HG03439 (cell line): ENCODE measurements around the gene FNDC3B.
A peak's percentile ranks its signal among the peaks of the same experiment; 100 is the strongest.

Source experiments
- ATAC-seq: cut with Tn5 transposase; IDR thresholded peaks from one replicate; pipeline ENCODE4 v1.9.1; 2021; ENCODE audit warnings: mild to moderate bottlenecking, moderate library complexity; ENCODE audit not compliant: unreplicated experiment

Gene FNDC3B

GRCh38 chr3:172132159-172132586, 92.8 kb downstream of the FNDC3B start:
- ATAC-seq, result no peak

GRCh38 chr3:172132721-172133311, 93.4 kb downstream of the FNDC3B start:
- no peak for ATAC-seq

- no peak for ATAC-seq
Measured at GRCh38 chr3:172133838-172134237, 94.5 kb downstream of the FNDC3B start.

- ATAC-seq, result peak; percentile 50
Measured at GRCh38 chr3:172134352-172134751, 95.0 kb downstream of the FNDC3B start.

GRCh38 chr3:172135185-172135584, 95.8 kb downstream of the FNDC3B start:
- ATAC-seq, result no peak

- ATAC-seq, result no peak
Measured at GRCh38 chr3:172135820-172136219, 96.4 kb downstream of the FNDC3B start.

GRCh38 chr3:172136330-172136729, 97.0 kb downstream of the FNDC3B start:
- ATAC-seq, result no peak

GRCh38 chr3:172137287-172138192, 98.2 kb downstream of the FNDC3B start:
- no peak for ATAC-seq

GRCh38 chr3:172138193-172138537, 98.8 kb downstream of the FNDC3B start:
- no peak for ATAC-seq

GRCh38 chr3:172138792-172139507, 99.6 kb downstream of the FNDC3B start:
- ATAC-seq, result no peak

GRCh38 chr3:172139528-172140276, 100.3 kb downstream of the FNDC3B start:
- no peak for ATAC-seq

- no peak for ATAC-seq
Measured at GRCh38 chr3:172140499-172141391, 101.4 kb downstream of the FNDC3B start.

- ATAC-seq, result peak; percentile 78
Measured at GRCh38 chr3:172142051-172142863, 102.9 kb downstream of the FNDC3B start.

GRCh38 chr3:172142864-172143451, 103.6 kb downstream of the FNDC3B start:
- no peak for ATAC-seq

GRCh38 chr3:172143739-172144497, 104.5 kb downstream of the FNDC3B start:
- ATAC-seq, result no peak

- ATAC-seq, result no peak
Measured at GRCh38 chr3:172144601-172145000, 105.2 kb downstream of the FNDC3B start.

GRCh38 chr3:172145031-172145686, 105.8 kb downstream of the FNDC3B start:
- ATAC-seq, result no peak

- no peak for ATAC-seq
Measured at GRCh38 chr3:172146349-172146748, 107.0 kb downstream of the FNDC3B start.
